Stimulated activated CD4-positive, alpha-beta T cell treated with anti-CD3 and anti-CD28 coated beads, TNF-alpha, amount 100 ng/mL, for 48 hours (primary cell): ENCODE data around the gene NXPH3.
A peak's percentile ranks its signal among the peaks of the same experiment; 100 is the strongest.
"Not testable (repeated sequence)": the region's sequence is repeated elsewhere in the genome, so short reads cannot be mapped to it uniquely, and the experiment has no call there.

Experiments
- DNase-seq, 3 donors: peaks; one replicate each; pipeline ENCODE4 v3.0.0-alpha.2; 2020; ENCODE audit warnings: low read depth in 3 of 3

NXPH3 gene

GRCh38 chr17:49575679-49576087 lies at the start of gene NXPH3:
NXPH3 (plus strand) TSS chr17:49575871; CDS start chr17:49576220, 349 bp downstream.
- DNase-seq: peak; percentile 45 to 69 (median 58)

DNA sequence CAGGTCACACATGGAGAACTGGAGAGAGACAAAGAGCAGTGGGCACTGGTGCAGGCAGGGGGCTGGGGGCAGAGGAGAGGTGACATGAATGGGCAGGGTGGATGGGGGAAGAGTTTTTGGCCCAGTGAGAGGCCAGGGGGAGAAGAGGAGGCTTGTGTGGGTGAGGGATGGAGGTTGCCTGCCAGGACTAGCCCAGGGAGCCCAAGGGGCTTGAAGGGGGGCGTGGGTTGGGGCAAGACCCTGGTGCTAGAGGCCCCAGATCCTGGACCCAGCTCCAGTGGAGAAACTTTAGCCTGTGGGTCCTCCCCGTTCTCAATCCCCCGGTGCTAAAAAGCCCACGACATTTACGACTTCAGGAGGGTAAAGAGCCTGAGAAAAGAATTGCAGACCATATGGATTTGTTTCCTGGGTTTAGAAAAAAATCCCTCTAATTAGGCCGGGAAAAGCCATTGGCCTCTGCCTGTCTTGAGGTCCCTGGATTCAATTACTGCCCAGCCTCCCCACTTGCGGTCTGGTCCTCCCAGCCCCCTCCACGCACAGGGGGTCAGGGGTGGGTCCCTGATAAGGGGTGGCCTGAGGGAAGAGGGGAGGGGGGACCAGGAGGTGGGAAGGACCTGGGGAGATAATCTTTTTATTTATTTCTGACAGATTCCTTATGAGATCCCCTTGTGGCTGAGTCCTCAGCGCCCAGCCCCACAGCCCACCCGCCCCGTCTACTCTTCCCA lies 47.6 kb upstream of the NXPH3 start:
- no peak for DNase-seq

GRCh38 chr17:49528966-49529365 lies 46.7 kb upstream of the NXPH3 start:
- DNase-seq: no peak

GRCh38 chr17:49530118-49530517 lies 45.6 kb upstream of the NXPH3 start:
- DNase-seq: no peak

DNA sequence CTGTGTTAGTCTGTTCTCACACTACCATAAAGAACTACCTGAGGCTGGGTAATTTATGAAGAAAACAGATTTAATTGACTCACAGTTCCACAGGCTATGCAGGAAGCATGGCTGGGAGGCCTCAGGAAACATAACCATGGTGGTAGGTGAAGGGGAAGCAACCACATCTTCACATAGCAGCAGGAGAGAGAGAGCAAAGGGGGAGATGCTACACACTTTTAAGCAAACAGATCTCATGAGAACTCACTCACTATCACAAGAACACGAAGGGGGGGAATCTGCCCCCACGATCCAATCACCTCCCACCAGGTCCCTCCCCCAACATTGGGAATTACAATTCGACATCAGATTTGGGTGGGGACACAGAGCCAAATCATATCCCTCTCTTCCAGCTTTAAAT lies 31.8 kb upstream of the NXPH3 start:
- no peak for DNase-seq

DNA sequence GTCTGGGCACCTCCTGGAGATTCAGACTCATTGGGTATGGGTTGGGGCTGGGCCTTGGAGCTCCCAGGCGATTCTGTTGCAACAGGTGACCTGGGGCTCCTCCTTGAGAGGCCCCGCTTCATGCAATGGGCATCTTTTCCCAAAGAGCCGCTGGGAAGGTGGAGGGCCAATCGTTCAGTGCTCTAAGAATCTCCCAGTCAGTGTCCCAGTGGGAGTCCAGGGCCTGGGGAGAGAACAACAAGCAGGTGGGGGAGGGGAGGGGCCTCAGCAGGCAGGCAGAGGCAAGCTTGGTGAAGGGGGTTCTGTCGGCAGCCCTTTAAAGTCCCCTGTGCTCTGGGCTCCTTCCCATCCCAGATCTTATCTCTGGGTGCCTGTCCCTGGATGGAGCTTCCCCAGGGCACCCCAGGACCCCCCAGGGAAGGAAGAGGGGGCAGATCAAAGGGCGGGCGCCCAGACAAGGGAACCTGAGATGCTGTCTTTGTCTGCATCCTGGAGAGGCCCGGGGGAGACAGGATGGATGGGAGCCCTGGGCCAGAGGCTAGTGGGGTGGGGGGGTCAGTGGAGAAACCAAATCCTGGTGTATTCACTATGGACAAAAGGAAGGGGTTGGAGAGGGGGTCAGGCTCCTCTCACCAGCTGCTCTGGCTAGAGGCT lies 30.5 kb upstream of the NXPH3 start:
- no peak for DNase-seq

GRCh38 chr17:49545806-49546545 lies 29.7 kb upstream of the NXPH3 start:
- DNase-seq: no peak

DNA sequence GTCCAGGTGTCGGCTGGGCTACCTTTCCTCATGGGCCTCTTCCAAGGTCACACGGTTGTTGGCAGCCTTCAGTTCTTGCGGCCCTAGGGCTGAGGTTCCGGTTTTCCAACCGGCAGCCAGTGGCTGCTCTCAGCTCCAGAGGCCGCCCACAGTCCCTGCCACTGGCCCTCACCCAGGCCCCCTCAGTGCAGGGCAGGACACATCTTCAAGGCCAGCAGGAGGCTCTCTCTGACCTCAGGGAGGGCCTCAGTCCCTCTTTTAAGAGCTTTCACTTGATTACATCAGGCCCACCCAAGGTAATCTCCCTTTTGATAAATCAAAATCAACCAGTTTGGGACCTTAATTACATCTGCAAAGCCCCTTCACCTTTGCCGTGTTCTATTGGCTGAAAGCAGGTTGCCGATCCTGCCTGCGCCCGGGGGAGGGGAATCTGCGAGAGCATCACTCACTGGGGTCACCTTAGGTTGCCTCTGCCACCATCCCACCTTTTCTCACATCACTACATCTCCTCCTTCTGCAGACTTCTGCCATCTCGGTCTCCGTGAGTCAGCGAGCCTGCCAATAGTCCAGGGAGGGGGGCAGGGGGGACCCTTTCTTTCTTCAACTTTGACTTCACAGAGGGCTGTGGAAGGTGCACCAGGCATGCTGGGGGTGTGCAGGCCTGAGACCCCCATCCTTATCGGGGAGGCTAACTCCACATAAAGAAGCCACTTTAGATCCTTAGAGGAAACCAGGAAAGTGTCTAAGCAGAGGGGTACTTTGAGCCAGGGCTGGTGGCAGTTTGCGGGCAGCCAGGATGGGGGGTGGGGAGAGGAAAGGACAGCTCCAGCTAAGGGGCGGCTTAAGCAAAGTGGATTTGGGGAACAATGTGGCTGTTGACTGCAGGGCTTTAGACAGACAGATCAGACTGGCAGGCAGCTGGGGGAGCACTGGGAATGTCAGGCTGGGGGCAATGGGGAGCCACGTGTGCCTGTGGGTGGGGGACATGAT lies 28.8 kb upstream of the NXPH3 start:
- no peak for DNase-seq

DNA sequence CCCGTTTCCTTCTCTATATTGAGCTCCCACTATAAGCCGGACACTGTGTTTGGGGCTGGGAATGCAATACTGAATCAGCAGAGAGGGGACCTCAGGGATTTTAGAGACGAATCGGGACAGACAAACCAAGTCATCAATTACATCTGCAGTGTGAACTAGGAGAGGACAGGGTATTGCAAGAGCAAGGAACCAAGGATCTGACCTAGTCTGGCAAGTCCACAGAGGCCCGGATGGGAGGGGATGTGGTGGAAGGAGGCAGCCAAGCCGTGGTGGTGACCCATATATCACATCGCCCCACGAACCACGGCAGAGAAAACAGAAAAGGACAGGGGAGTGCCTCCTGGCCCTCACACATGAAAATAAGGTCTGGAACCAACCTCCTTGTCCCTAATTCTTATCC lies 28.1 kb upstream of the NXPH3 start:
- no peak for DNase-seq

GRCh38 chr17:49548051-49548505 lies 27.6 kb upstream of the NXPH3 start:
- no peak for DNase-seq

- no peak for DNase-seq
Measured at GRCh38 chr17:49548506-49549310, 27.0 kb upstream of the NXPH3 start.

DNA sequence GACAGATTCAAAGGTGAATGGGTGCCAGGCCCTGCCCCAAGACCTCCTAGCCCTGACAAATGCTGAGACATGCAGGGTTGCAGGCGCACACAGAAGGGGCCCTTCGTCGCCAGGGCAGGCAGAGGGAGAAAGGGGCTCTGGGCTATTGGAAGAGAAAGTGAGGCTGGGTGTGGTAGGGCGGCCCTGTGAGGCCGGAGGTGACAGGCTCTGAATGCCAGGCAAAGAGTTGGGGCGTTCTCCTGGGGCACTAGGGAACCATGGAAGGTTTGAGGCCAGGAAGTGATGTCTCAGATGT lies 26.4 kb upstream of the NXPH3 start:
- no peak for DNase-seq

DNA sequence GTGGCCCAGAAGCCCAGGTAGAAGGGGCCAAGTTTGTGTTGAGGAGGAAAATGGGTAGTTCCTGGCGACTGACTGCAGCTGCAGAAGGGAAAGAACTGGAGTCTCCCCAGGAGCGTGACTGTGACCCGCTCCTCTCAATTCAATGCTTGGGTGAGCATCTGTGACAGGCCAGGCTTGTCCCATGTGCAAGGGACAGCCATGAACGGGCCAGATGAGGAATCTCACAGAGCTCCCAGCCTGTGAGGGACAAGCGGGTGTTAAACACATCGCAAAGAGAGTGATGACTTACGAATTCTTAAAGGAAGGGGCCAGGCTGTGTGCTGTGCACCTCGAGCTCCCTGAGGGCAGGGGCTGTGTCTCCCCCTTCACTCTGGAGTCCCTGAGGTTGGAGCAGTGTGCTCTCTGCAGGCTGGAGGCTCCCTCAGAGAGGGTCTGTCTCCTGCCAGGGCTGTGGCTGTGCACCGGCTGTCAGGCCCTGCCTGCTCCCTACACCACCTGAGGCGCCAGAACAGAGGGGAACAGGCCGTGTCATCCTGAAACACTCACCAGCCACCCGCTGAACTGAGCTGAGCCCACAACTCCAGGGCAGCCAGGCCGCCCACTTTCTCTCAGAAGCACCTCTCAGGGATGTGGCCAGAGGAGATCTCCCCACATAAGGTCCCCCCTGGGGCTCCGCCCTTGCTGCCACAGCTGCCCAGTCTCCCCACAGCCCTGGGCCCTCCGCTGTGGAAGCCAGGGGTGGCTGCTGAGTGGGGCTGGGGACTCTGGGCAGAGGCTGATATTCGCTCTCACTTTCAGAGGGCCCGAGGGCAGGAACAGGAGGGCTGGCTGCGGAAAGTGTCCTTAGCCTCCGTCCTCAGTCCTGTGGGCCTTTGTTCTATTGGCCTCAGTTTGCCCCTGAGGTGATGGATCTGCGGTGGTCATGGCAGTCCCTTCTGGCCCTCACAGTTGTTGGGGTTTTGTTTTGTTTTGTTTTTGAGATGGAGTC lies 25.7 kb upstream of the NXPH3 start:
- DNase-seq: no peak

DNA sequence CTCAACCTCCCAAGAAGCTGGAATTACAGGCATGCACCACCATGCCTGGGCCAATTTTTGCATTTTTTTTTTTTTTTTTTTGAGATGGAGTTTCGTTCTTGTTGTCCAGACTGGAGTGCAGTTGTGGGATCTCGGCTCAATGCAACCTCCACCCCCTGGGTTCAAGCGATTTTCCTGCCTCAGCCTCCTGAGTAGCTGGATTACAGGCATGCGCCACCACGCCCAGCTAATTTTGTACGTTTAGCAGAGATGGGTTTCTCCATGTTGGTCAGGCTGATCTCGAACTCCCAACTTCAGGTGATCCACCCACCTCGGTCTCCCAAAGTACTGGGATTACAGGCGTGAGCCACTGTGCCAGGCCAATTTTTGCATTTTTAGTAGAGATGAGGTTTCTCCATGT lies 24.9 kb upstream of the NXPH3 start:
- not testable (repeated sequence) for DNase-seq

DNA sequence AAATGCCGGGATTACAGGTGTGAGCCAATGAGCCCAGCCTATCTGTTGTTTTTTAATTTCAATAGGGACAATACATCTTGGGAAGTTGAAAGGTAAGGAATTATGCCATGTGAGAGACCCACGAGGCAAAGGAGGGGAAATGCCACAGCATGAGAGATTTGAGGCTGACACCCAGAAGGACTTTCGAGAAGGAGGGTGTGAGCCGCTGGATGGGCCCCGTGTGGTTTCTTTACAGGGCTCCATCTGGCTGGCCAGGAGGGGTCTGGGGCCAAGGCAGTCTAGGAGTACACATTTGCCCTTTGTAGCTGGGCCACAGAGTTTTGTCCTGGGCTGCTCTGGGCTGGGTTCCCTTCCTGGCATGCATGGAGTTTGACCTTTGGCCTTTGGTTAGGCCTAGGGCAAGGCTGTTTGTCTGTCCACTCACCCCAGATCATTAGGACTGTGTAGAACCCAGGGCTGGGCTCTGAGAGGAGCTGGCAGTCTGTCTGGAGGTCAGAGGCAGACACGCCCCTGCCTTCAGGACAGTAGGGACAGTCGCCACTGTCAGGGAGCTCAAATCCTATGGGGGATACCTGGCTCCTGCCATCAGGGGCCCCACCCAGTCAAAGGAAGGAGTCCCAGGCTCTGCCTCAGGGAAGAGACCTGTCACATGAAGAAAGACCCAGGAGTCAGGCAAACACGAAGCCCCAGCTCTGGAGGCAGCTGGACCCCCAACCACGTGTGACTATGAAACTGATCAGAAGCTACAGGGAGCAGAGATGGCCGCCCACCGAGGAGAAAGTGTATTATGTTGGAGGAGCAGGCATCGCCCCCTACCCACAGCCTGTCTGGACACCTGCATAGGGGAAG lies 24.2 kb upstream of the NXPH3 start:
- no peak for DNase-seq

DNA sequence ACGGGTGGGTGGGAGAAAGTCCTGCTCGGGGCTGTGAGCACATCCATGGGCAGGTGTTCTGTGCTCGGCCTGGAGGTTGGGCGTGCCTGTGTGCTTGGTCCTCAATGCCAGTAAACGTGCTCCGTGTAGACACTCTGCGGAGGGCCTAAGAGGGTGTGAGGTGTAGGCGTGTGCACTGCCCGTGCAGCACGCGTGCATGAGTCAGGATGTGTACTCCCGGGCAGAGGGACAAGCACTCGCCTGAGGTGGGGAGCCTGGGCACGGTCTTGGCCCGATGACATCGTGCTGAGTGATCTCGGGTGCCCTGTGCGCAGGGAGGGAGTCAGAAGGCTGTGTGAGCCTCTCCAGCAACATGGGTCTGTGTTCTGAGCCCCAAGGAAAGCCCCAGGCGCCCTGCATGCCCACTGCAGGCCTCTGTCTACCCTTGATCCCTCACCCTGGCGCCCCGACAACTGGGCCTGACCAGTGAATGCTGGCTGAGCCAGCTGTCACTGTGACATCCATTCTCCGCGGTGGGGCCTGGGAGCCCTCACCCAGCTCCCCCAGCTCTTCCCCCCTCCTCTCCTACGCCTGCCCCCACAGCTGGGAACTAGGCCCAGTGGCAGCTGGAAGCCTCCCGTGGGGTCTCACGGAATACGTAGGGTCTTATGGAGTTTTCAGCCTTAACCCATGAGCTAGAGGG lies 23.5 kb upstream of the NXPH3 start:
- DNase-seq: no peak

DNA sequence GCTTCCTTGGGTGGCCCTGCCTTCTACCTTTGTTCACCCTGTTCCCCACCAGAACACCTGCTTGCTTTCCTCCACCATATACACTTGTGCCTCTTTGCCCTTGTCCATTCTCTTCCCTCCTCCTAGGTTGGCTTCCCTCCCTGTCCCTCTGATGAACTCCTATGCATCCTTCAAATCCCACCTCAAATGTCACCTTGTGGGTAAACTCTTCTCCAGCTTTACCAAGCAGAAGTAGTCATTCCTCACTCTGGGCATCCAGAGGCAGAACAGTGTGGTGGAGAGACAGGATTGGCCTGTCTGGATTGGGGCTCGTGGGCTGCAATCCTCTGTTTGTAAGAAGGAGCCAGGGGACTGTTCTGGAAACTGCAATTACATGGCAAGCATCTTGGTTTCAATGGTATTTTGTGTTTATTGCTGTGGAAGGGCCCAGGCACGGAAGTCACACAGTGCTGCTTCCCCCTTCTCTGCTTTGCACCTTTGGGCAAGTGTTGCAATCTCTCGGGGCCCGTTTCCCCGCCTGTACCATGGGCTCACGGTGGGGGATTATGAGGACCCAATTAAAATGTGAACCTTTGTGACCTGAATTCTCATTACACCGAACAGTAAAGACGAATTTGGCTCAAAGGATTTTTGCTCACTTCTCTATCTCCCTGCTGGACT lies 21.9 kb upstream of the NXPH3 start:
- no peak for DNase-seq
